Measurements from ENCODE around the gene ATG4B. TPM values are rescaled to one million over a fixed set of nuclear protein-coding genes. Genes with fewer than 3 reads are reported as not detected.

The ATG4B gene
- total and polyA plus RNA-seq, 9 of the 15 experiments (the other 6 are each of a cell fraction or from before 2014, with no cell fraction given): 5.9 to 58.8 (median 35.6) TPM

DNA sequence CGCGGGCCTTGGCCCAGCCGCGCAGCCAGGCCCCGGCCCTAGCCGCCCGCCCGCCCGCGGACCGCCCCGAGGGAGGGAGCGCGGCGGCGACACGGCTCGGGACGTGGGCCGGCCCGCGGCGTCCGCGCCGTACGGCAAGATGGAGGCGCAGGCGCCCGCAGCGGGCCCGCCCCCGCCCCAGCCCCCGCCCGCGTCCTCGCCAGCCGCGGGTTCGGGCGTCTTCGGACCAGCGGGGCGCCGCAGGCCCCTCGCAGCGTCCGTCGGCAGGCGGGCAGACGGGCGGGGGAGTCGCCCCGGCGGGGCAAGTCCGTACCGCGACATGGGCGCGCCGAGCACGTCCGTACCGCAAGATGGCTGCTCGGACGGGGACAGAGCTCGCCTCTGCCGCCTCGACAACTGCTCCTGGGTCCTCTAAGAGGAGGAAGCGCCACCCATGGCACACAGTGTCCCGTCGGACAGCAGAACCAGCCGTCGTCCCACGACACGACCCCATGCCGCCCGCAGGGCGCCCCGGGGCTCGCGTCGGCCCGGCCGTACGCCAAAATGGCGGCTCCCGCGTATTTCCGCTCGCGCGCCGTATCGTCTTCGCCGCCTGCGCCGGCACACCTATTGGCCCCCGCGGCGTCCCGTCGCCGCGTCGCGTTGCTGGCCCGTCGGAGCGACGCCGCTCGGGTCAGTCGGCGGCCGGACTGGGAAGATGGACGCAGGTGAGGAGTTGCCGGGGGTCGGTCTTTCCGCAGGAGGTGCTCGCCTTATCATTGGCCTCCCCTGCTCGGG, at the start of gene ATG4B, which contains the start of gene THAP4 (continued):
- TF ChIP-seq, protein P1, sequence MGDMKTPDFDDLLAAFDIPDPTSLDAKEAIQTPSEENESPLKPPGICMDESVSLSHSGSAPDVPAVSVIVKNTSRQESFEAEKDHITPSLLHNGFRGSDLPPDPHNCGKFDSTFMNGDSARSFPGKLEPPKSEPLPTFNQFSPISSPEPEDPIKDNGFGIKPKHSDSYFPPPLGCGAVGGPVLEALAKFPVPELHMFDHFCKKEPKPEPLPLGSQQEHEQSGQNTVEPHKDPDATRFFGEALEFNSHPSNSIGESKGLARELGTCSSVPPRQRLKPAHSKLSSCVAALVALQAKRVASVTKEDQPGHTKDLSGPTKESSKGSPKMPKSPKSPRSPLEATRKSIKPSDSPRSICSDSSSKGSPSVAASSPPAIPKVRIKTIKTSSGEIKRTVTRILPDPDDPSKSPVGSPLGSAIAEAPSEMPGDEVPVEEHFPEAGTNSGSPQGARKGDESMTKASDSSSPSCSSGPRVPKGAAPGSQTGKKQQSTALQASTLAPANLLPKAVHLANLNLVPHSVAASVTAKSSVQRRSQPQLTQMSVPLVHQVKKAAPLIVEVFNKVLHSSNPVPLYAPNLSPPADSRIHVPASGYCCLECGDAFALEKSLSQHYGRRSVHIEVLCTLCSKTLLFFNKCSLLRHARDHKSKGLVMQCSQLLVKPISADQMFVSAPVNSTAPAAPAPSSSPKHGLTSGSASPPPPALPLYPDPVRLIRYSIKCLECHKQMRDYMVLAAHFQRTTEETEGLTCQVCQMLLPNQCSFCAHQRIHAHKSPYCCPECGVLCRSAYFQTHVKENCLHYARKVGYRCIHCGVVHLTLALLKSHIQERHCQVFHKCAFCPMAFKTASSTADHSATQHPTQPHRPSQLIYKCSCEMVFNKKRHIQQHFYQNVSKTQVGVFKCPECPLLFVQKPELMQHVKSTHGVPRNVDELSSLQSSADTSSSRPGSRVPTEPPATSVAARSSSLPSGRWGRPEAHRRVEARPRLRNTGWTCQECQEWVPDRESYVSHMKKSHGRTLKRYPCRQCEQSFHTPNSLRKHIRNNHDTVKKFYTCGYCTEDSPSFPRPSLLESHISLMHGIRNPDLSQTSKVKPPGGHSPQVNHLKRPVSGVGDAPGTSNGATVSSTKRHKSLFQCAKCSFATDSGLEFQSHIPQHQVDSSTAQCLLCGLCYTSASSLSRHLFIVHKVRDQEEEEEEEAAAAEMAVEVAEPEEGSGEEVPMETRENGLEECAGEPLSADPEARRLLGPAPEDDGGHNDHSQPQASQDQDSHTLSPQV (IDR thresholded peaks at IDR 0.05): no peak
- no peak for TF ChIP-seq CBX3 (IDR thresholded peaks at IDR 0.05; ENCODE audit: borderline replicate concordance in 1 of 2, low read length in 2 of 2)
- peak; percentile 82; the same call in 1 of the 2 replicates for TF ChIP-seq ZNF197 (CRISPR knock-in tag; IDR thresholded peaks at IDR 0.05; ENCODE audit: low read depth)
- TF ChIP-seq, protein P2, sequence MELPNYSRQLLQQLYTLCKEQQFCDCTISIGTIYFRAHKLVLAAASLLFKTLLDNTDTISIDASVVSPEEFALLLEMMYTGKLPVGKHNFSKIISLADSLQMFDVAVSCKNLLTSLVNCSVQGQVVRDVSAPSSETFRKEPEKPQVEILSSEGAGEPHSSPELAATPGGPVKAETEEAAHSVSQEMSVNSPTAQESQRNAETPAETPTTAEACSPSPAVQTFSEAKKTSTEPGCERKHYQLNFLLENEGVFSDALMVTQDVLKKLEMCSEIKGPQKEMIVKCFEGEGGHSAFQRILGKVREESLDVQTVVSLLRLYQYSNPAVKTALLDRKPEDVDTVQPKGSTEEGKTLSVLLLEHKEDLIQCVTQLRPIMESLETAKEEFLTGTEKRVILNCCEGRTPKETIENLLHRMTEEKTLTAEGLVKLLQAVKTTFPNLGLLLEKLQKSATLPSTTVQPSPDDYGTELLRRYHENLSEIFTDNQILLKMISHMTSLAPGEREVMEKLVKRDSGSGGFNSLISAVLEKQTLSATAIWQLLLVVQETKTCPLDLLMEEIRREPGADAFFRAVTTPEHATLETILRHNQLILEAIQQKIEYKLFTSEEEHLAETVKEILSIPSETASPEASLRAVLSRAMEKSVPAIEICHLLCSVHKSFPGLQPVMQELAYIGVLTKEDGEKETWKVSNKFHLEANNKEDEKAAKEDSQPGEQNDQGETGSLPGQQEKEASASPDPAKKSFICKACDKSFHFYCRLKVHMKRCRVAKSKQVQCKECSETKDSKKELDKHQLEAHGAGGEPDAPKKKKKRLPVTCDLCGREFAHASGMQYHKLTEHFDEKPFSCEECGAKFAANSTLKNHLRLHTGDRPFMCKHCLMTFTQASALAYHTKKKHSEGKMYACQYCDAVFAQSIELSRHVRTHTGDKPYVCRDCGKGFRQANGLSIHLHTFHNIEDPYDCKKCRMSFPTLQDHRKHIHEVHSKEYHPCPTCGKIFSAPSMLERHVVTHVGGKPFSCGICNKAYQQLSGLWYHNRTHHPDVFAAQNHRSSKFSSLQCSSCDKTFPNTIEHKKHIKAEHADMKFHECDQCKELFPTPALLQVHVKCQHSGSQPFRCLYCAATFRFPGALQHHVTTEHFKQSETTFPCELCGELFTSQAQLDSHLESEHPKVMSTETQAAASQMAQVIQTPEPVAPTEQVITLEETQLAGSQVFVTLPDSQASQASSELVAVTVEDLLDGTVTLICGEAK (IDR thresholded peaks at IDR 0.05): peak; percentile 80
- TF ChIP-seq, protein P2 (CRISPR knock-in tag; IDR thresholded peaks at IDR 0.05): no peak
- TF ChIP-seq FOXK2 (conservative IDR thresholded peaks at IDR 0.05 in 1 of 2, IDR thresholded peaks at IDR 0.05 in 1 of 2; ENCODE audit: low read depth in 2 of 2): no peak
- TF ChIP-seq ZSCAN29 (IDR thresholded peaks at IDR 0.05): no peak
- TF ChIP-seq, protein P3, sequence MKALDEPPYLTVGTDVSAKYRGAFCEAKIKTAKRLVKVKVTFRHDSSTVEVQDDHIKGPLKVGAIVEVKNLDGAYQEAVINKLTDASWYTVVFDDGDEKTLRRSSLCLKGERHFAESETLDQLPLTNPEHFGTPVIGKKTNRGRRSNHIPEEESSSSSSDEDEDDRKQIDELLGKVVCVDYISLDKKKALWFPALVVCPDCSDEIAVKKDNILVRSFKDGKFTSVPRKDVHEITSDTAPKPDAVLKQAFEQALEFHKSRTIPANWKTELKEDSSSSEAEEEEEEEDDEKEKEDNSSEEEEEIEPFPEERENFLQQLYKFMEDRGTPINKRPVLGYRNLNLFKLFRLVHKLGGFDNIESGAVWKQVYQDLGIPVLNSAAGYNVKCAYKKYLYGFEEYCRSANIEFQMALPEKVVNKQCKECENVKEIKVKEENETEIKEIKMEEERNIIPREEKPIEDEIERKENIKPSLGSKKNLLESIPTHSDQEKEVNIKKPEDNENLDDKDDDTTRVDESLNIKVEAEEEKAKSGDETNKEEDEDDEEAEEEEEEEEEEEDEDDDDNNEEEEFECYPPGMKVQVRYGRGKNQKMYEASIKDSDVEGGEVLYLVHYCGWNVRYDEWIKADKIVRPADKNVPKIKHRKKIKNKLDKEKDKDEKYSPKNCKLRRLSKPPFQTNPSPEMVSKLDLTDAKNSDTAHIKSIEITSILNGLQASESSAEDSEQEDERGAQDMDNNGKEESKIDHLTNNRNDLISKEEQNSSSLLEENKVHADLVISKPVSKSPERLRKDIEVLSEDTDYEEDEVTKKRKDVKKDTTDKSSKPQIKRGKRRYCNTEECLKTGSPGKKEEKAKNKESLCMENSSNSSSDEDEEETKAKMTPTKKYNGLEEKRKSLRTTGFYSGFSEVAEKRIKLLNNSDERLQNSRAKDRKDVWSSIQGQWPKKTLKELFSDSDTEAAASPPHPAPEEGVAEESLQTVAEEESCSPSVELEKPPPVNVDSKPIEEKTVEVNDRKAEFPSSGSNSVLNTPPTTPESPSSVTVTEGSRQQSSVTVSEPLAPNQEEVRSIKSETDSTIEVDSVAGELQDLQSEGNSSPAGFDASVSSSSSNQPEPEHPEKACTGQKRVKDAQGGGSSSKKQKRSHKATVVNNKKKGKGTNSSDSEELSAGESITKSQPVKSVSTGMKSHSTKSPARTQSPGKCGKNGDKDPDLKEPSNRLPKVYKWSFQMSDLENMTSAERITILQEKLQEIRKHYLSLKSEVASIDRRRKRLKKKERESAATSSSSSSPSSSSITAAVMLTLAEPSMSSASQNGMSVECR (CRISPR knock-in tag; IDR thresholded peaks at IDR 0.05): 0 out of 2 replicates have a peak, but pooled peaks have one; percentile 59
